Hepatocyte (in vitro differentiated cells): Measurements from ENCODE around the gene REEP5.

Experiments
- EZH2 ChIP-seq: fragments of 200-600 bp; sonication (generic); IDR thresholded peaks from 2 replicates; pipeline ENCODE4 v1.6.1; 2016; ENCODE audit warnings: antibody characterized with exemption, mild to moderate bottlenecking, borderline replicate concordance
- TF ChIP-seq, protein P1 (sequence below): fragments of 200-600 bp; sonication (generic); IDR thresholded peaks from 2 replicates; pipeline ENCODE4 v1.5.1; 2016; ENCODE audit warnings: antibody characterized with exemption, mild to moderate bottlenecking; ENCODE audit not compliant: poor library complexity

DNA sequence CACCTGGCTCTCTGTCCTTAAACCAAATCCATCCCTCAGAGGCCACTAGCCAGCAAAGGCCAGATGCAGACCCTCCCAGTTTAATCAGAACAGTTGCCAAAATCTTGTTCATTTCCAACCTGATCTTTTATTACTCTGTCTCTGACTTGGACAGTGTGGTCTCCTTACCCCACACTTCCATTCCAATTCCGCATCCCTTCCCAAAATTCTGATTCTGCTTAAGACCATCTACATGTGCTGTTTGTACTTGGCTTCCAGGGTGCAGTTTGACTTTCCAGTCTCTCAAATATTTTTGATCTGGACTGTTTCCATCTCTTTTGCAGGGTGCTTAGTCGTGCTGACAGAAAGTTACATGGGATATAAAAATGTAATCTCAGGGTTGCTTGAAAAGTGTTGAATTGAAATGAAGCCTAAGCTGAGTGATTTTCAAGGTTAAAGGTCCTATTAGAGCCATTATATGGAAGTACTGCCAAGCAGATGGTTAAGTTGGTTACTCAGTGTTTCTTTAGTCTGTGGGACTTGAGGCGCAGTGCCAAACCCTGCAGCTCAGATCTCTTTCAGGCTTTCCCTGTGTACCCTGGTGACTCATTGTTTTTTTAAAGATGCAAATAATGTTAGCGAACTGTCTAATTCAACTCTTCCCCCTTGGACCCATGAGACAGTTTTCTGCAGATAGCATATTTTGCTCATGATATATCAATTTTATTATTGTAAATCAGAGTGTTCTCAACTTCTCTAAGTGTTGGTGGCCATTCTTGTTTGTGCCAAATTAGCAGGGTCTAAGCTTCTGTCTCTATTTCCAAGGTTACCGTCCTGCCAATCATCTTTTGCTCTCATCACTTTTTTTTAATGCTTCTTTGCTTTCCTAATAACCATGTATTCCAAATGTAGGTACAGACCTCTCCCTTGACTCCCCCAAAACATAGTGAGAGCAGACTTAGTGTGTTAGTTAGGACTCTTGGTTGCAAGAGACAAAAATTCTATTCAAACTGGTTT is 36.4 kb upstream of the REEP5 start:
- TF ChIP-seq, protein P1, sequence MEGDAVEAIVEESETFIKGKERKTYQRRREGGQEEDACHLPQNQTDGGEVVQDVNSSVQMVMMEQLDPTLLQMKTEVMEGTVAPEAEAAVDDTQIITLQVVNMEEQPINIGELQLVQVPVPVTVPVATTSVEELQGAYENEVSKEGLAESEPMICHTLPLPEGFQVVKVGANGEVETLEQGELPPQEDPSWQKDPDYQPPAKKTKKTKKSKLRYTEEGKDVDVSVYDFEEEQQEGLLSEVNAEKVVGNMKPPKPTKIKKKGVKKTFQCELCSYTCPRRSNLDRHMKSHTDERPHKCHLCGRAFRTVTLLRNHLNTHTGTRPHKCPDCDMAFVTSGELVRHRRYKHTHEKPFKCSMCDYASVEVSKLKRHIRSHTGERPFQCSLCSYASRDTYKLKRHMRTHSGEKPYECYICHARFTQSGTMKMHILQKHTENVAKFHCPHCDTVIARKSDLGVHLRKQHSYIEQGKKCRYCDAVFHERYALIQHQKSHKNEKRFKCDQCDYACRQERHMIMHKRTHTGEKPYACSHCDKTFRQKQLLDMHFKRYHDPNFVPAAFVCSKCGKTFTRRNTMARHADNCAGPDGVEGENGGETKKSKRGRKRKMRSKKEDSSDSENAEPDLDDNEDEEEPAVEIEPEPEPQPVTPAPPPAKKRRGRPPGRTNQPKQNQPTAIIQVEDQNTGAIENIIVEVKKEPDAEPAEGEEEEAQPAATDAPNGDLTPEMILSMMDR, result no peak
- TF ChIP-seq EZH2, result no peak
